ENCODE measurements around the gene SH3D21. TPM values are rescaled to one million over a fixed set of nuclear protein-coding genes. Genes with fewer than 3 reads are reported as not detected.

SH3D21 gene
- polyA plus RNA-seq, 3 donors: 0.61 to 1.7 (median 1.1) TPM

DNA sequence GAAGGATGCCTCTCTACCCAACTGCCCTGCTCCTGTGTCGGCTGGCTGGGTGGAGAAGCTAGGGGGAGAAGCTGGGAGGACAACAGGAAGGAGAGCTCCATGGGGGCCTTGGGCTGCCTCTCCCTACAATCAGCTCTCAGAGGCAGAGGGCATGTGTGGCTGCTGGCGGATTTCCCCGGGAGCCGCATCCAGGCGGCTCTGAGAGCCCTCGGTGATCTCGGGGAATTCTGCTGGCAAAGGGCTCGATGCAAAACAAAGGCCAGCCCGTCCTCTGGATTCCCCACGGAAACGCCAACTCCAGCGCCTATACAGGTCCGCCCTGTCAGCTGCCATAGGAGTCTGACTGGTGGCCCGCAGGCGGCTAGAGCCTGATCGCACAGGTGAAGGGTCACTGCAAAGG lies 43.7 kb downstream of the SH3D21 start:
- 66 to 77% (median 71%) methylated on average over 16 of the region's 16 CpGs for WGBS, 3 donors
- H3K27ac ChIP-seq (ENCODE audit: low read depth, low read length): no peak overlapping the region

GRCh38 chr1:36350659-36351226 lies 44.6 kb downstream of the SH3D21 start:
- WGBS, 3 donors: 38 to 69% (median 49%) methylated on average over 13 of the region's 13 CpGs
- no peak overlapping the region for H3K27ac ChIP-seq (ENCODE audit: low read depth, low read length)

GRCh38 chr1:36351227-36351977 lies 45.2 kb downstream of the SH3D21 start:
- WGBS, 3 donors: 70 to 73% (median 71%) methylated on average over 14 of the region's 14 CpGs
- no peak overlapping the region for H3K27ac ChIP-seq (ENCODE audit: low read depth, low read length)

- WGBS, 3 donors: 72 to 79% (median 77%) methylated on average over 13 of the region's 13 CpGs
- H3K27ac ChIP-seq (ENCODE audit: low read depth, low read length): no peak overlapping the region
Observed at GRCh38 chr1:36352125-36352909, 46.1 kb downstream of the SH3D21 start.

DNA sequence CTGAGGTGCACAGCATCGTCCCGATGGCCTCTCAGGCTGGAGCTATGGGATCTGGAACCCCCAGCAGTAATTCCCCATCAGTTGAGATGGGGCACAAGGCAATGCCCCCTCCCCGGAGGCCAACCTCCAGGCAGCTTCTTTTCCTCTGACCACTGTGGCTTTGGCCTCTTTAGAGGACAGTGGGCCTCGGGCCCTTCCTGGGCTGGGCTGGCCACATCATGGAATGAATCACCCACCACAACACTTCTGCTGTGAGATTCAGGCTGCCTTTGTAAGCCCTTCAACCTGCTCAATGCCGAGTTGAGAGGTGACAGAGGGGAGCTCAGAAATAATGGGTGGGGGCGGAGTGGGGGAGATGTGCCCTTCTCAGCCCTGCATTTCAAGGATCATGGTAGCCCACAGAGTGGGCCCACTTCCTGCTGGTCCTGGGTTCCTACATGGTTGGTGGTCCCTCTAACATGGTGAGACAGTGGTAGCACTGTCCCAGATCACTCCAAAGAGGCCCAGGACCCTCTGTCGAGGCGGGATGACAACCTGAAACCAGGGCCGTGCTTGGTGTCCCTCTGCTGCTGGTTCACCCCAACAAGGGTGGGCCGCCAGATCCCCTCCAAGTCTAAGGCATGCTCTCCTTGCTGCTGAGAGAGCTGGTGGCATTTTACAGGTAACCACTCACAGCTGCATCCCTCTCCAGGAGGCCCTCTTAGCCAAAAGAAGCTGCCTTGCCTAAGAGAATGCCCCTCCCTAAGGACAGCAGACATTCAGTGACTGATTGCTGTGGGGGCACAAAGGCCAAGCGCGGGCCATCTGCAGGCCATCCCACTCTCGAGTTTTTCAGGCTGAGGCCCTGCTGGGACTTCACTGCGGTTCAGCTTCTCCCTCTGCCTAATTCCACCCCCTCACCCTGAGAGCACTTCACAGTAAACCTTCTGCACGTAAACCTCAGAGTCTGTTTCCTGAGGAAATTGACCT lies 47.0 kb downstream of the SH3D21 start:
- H3K27ac ChIP-seq (ENCODE audit: low read depth, low read length): no peak overlapping the region
- 80 to 87% (median 82%) methylated on average over 15 of the region's 15 CpGs for WGBS, 3 donors

- no peak overlapping the region for H3K27ac ChIP-seq (ENCODE audit: low read depth, low read length)
- 92 to 96% (median 95%) methylated on average over 11 of the region's 11 CpGs for WGBS, 3 donors
Observed at GRCh38 chr1:36354486-36354885, 48.3 kb downstream of the SH3D21 start.

DNA sequence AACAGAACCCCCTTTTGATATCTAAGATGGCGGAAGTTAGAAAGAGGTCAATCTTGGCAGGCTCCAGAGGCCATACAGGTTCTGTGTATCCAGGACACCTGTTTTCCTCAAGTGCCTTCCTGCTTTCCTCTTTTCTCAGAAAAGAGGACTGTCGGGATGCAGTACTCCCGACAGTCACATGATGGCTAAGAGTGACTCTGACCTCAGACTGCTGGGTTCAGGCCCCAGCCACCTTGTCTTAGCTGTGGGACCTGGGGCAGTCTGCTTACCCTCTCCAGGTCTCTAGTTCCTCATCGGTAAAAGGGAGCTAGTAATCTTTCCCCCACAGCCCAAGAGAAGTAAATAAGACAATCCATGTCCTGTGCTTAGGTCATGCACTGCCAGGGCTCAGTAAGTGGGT lies 49.6 kb downstream of the SH3D21 start:
- no peak overlapping the region for H3K27ac ChIP-seq (ENCODE audit: low read depth, low read length)
- WGBS, 3 donors: 66 to 80% (median 75%) methylated on average over 4 of the region's 4 CpGs

- H3K27ac ChIP-seq (ENCODE audit: low read depth, low read length): no peak overlapping the region
- WGBS, 3 donors: 71 to 92% (median 84%) methylated on average over 13 of the region's 13 CpGs
Observed at GRCh38 chr1:36358514-36359084, 52.4 kb downstream of the SH3D21 start.

GRCh38 chr1:36359383-36359782 lies 53.2 kb downstream of the SH3D21 start:
- no peak overlapping the region for H3K27ac ChIP-seq (ENCODE audit: low read depth, low read length)
- WGBS, 3 donors: 83 to 95% (median 91%) methylated on average over 5 of the region's 5 CpGs

DNA sequence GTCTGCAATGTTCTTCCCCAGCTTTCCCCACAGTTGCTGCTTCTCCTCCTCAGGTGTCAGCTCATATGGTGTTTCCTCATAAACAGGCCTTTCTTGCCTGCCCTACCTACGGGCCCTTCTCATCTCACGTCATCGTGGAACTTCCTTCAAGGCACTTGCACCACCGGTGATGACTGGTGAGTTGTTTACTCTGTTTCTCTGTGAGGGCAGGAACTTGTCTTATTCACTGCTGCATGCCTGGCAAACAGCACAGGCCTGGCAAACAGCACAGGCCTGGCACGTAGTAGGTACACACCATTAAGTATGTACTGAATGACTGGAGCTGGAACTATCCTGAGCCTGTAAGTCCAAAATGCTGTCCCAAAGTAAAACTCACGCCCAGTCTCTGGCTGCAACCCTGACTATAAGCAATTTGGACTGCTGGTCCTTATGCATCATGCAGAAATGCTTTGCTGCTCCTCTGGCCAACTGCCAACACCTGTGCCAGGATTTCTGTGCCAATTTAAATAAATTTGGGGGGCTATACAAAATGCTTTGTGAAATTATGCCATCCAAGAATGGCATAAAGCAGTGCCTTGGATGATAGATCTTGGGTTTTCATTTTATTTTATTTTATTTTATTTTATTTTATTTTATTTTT lies 53.9 kb downstream of the SH3D21 start:
- H3K27ac ChIP-seq (ENCODE audit: low read depth, low read length): no peak overlapping the region
- 66 to 74% (median 73%) methylated on average over 6 of the region's 6 CpGs for WGBS, 3 donors

- WGBS, 3 donors: 39 to 94% (median 42%) methylated on average over 1 of the region's 1 CpG
- no peak overlapping the region for H3K27ac ChIP-seq (ENCODE audit: low read depth, low read length)
Observed at GRCh38 chr1:36365381-36365780, 59.2 kb downstream of the SH3D21 start.

DNA sequence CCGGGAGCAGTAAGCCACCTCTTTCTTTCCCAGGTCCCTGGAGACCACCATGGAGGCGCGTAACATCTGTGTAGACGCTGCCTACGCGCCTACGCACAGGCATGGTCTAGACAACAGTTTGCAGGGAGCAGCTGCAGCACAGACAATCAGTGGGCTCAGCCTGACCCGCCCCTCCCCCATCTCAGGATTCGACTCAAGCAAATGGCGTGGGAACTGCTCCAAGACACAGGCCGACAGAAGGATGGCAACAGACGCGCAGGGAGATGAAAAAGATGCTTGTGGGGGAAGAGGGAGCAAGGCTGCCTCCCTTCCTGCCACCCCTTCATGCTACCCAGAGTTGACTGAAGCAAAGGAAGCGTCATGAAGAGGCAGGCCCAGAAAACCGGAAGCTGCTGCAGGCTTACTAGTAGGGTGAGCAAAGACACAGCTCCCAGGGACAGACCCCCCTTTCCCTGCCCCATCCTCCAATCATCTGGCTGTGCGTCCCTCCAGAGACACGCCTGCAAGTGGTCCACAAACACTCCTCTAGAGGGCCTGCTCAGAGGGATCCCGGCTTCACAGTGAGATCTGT lies 60.0 kb downstream of the SH3D21 start:
- whole genome bisulfite sequencing, 3 donors: 41 to 62% (median 41%) methylated on average over 18 of the region's 18 CpGs

DNA sequence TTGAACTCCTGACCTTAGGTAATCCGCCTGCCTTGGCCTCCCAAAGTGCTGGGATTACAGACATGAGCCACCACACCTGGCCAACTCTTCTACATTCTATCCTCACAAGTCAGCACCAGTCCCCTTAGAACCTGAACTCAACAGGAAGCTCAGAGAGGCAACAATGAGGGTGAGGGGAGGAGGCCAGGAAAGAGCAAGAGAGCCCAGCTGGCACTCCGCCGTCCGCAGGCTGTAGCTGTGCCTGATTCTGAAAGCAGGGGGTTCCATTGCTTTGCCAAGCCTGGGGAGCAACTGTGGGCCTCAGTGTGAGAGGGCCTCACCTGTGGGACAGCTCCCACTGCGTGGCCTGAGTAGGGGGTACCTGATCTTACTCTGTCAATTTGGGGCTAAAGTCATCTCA lies 60.9 kb downstream of the SH3D21 start:
- H3K27ac ChIP-seq (ENCODE audit: low read depth, low read length): no peak overlapping the region
- WGBS, 3 donors: 62 to 76% (median 75%) methylated on average over 5 of the region's 5 CpGs

More for the DNA sequence above, 60.0 kb downstream of the SH3D21 start:
- no peak overlapping the region for H3K27ac ChIP-seq (ENCODE audit: low read depth, low read length)

DNA sequence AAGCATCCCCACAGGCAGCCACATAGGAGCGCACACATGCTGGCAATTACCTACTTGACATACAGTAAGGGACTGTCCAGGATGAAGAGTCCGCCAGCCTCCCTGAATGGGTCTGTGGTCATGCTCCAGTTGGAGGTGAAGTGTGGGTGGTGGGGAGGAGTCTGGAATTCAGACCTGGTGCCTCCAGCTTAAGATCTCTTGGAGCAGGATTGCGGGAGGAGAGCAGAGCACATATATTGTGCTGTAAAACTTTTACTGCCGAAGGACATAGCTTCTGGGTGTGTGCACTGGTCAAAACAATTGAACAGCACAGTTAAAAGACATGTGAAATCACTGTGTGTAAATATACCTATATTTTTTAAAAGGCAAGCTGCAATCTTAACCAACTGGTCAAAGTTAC lies 61.6 kb downstream of the SH3D21 start:
- 86 to 94% (median 91%) methylated on average over 4 of the region's 4 CpGs for WGBS, 3 donors
- H3K27ac ChIP-seq (ENCODE audit: low read depth, low read length): no peak overlapping the region

- no peak overlapping the region for H3K27ac ChIP-seq (ENCODE audit: low read depth, low read length)
- 43 to 62% (median 60%) methylated on average over 7 of the region's 7 CpGs for WGBS, 3 donors
Observed at GRCh38 chr1:36369061-36369861, 63.1 kb downstream of the SH3D21 start.

Measured in adipose tissue (tissue), 3 donors.